ENCODE data around the gene GTPBP3.

GTPBP3 gene

GRCh38 chr19:17327654-17328516 lies 9.5 kb upstream of the GTPBP3 start:
- no peak for DNase-seq (ENCODE audit: low read depth in 2 of 2)

DNA sequence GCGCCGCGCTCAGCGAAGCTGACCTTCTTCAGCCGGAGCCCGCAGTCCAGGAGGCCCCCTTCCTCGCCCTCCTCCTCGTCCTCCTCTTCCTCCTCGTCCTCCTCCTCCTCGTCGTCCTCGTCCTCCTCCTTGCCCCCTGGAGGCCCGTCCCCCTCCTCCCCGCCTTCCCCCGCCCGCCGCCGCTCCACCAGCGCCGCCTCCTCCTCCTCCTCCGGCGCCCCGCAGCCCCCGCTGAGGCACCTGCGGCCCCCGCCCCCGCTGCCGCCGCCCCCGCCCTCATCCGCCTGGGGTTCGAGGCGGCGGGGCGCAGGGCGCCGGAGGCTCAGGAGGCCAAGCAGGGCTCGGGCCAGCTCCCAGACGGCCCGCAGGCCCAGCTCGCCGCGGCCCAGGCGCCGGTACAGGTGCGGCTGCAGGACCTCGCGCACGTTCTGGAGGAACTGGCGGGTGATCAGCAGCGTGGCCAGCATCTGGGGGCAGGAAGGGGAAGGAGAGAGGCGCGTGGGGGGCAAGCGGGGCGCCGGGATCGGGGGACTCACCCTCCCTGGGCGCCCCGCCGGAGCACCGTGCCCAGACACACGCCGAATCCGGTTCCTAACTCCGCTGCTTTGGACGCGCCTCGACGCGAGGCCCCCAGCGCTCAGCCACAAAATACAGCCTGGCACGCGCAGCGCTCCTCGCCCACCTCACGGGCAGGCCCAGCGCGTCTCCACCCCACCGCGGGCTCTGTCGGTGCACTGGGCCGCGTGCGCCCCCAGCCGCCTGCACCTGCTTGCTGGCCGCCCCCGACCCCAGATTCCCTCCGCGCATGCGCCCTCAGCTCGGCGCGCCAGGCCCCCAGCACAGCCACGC lies 8.6 kb upstream of the GTPBP3 start:
- DNase-seq (ENCODE audit: low read depth in 2 of 2), result no peak

DNA sequence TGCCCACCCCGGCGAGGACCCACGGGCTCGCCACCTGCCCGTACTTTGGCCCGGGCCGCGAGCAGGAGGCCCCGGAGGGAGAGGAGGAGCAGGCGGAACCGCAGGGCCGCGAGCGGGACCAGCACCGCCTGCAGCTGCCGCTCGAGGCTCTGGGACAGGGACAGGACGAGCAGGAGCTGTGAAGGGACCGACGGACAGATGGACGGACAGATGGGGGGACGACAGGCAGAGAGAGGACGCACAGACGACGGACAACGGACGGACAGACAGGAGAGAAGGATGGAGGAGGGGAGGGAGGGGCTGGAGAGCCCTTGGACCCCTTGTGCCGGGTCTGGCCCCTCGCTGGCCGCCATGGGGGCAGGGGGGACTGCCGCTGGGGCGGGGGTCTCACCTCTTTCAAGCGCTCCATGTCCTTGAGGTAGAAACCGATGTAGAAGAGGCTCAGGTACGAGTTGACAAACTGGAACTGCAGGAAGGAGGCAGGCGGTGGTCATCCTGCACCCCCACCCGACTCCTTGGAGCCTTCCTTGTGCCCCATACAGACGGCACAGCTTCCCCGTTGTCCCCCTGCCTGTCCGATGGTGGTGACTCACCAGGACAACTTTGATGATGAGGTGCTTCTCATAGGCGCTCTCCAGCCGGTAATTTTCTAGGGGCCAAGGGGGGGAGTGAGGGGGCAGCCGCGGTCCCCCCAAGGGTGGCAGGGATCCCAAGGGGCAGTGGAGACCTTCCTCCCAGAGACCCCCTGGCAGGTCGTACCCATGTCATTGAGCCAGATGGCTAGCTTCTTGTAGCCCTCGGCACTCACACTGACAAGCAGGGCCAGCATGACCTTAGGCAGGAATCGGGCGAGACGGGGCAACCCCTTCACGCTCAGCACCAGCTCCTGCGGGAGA lies 7.7 kb upstream of the GTPBP3 start:
- no peak for DNase-seq (ENCODE audit: low read depth in 2 of 2)

DNA sequence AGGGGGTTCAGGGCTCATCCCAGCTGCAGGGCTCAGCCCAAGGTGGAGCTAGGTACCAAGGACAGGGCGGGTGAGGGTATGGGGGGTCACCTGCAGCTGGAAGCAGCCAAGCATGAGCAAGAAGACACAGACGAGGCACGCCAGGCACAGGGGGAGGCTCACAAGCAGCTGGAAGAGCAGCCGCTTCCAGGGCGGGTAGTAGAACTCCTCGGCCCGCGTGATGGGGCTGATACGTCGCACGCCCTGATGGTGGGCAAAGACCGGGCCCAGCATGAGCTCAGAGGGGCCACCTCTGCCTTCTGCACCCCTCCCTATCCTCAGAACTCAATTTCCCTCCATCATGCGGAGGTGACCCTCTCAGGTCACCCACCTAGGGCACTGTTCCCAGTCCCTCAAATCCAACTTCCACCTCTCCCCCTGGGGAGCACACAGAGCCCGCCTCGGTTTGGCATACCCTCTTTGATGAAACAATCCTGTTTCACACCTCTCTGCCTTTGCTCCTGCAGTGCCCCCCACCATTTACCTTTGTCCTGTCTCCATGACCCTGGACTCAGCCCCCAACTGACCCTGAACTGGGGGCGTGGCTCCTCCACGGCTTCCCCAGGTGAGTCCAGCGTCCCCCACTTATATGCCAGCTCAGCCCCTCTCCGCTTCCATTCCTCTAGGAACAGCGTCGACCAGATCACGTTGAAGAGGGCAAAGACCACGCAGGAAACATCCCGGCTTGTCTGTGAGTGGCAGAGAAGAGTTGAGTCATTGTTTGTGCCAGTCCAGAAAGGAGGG lies 6.9 kb upstream of the GTPBP3 start:
- DNase-seq (ENCODE audit: low read depth in 2 of 2), result no peak

- no peak for DNase-seq (ENCODE audit: low read depth in 2 of 2)
Measured at GRCh38 chr19:17331045-17331558, 6.3 kb upstream of the GTPBP3 start.

GRCh38 chr19:17332360-17332676 lies 5.0 kb upstream of the GTPBP3 start:
- no peak for DNase-seq (ENCODE audit: low read depth in 2 of 2)

- DNase-seq (ENCODE audit: low read depth in 2 of 2), result no peak
Measured at GRCh38 chr19:17332677-17333581, 4.4 kb upstream of the GTPBP3 start.

GRCh38 chr19:17333611-17334413 lies 3.5 kb upstream of the GTPBP3 start:
- peak; percentile 68 to 70 for DNase-seq (ENCODE audit: low read depth in 2 of 2)

DNA sequence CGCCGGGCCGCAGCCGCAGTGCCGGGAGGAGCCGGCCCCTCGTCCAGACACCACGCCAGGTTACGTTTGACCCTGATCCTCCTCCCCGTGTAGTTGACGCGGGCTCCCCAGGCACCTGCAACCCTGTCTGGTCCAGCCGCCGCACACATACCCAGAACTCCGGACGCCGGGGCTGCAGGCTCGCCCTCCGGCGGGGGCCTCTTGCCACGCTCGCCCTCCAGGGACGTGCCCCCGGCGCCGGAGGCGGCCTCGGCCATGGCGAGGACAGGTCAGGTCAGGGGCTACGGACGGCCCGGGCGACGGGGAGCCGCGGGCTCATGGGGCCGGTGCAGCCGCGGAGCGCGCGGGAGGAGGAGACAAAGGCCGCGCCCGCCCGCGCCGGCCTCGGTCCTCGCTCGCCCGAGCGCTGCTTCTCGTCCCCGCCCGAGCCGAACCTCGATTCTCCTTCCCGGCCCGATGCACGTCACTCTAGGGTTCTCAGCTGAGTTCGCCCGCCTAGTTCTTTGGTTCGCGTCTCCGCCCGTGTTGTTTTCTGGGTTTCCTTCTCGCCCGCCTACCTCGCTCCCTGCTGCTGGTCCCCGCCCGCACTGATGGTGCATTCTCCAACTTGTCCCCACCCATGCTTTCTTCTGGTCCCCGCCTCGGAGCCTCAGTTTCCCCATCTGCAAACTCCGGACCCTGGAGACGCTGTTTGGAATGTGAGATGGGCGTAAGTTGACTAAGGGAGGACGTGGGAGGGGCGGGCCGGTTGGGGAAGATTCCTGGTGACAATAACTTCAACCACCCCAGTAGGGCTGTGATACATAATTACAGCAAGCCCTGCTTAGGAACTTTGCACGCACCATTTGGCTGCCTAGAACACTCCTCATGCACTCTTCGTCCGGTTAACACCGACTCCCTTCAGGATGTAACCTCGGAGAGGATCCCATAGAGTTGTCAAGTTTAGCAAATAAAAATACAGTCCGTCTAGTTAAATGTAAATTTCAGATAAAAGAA lies 2.6 kb upstream of the GTPBP3 start, which contains the start of gene ANO8:
Gene ANO8 (minus strand): TSS at position 442 of the 996 bp plus-strand sequence. CDS start 185 bp downstream, at position 257.
- peak; percentile 90 to 94 for DNase-seq (ENCODE audit: low read depth in 2 of 2)

DNA sequence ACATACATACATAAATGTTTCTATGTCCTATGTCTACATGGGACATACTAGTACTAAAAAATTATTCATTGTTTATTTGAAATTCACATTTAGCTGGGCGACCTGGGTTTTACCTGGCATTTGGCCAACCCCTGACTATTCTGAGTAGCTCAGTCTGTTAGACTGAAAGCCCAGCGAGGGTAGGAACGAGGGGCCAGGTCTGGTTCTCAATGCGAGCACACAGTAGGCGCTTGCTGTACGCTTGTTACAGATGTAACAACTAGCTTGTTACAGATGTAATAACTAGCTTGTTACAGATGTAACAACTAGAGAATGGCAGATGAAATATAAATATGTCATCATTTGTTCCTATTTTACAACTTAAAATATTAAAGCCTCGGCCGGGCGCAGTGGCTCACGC lies 1.8 kb upstream of the GTPBP3 start:
- DNase-seq (ENCODE audit: low read depth in 2 of 2), result no peak

DNA sequence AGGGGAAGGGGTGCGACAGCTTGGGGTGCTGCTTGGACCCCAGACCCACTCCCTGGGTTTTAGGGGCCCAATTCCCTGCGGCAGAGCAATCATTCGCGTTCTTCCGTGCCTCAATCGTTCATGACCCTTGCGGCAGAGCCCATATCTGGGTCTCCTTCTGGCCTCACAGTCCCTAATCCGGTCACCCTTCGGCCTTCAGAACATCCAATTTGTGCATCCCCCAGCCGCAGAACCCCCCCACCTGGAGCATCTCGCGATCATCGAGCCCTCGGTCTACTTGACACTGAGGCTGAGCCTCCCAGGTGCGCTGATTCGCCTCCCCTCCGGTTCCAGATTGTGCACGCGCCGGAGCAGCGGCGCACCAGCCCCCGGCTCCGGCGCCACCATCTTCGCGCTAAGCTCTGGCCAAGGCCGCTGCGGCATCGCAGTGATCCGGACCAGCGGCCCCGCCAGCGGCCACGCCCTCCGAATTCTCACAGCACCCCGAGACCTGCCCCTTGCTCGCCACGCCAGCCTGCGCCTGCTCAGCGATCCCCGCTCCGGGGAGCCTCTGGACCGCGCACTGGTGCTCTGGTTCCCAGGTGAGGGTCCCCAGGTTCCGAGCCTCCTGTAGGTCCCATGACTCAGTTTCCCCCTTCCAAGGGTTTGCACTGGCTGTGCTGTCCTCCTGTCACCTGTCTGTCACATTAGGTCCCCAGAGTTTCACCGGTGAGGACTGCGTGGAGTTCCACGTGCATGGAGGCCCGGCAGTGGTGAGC lies 501 bp downstream of the GTPBP3 start:
- DNase-seq (ENCODE audit: low read depth in 2 of 2), result peak in 1 of 2 donors; percentile 45

GRCh38 chr19:17338433-17339078 lies 1.2 kb downstream of the GTPBP3 start:
- no peak for DNase-seq (ENCODE audit: low read depth in 2 of 2)

- DNase-seq (ENCODE audit: low read depth in 2 of 2), result peak in 1 of 2 donors; percentile 64
Measured at GRCh38 chr19:17339088-17339741, 1.9 kb downstream of the GTPBP3 start.

- DNase-seq (ENCODE audit: low read depth in 2 of 2), result no peak
Measured at GRCh38 chr19:17340302-17340870, 3.0 kb downstream of the GTPBP3 start.

GRCh38 chr19:17340871-17341357 lies 3.6 kb downstream of the GTPBP3 start:
- DNase-seq (ENCODE audit: low read depth in 2 of 2), result no peak

Data from stimulated activated CD8-positive, alpha-beta memory T cell treated with anti-CD3 and anti-CD28 coated beads, Interleukin-2, amount 100 ng/mL, for 48 hours (primary cell).